GM18909 (cell line): ENCODE measurements around the gene GADD45B.
A peak's percentile ranks its signal among the peaks of the same experiment; 100 is the strongest.
"Not testable (repeated sequence)": the region's sequence is repeated elsewhere in the genome, so short reads cannot be mapped to it uniquely, and the experiment has no call there.

Source experiments
- ATAC-seq: cut with Tn5 transposase; IDR thresholded peaks from one replicate; pipeline ENCODE4 v1.9.1; 2021; ENCODE audit warnings: mild to moderate bottlenecking; ENCODE audit not compliant: unreplicated experiment, poor library complexity

The GADD45B gene

GRCh38 chr19:2484178-2484937 is 8.4 kb downstream of the GADD45B start:
- no peak for ATAC-seq

- ATAC-seq: no peak
Observed at GRCh38 chr19:2485428-2485827, 9.5 kb downstream of the GADD45B start.

- no peak for ATAC-seq
Observed at GRCh38 chr19:2487090-2487489, 11.2 kb downstream of the GADD45B start.

- ATAC-seq: no peak
Observed at GRCh38 chr19:2487842-2488241, 11.9 kb downstream of the GADD45B start.

GRCh38 chr19:2488405-2488941 is 12.5 kb downstream of the GADD45B start:
- ATAC-seq: no peak

GRCh38 chr19:2488942-2489731 is 13.2 kb downstream of the GADD45B start:
- ATAC-seq: no peak

GRCh38 chr19:2490659-2491058 is 14.7 kb downstream of the GADD45B start:
- no peak for ATAC-seq

GRCh38 chr19:2491130-2491801 is 15.3 kb downstream of the GADD45B start:
- no peak for ATAC-seq

GRCh38 chr19:2492870-2493269 is 16.9 kb downstream of the GADD45B start:
- ATAC-seq: no peak

- not testable (repeated sequence) for ATAC-seq
Observed at GRCh38 chr19:2493448-2493847, 17.5 kb downstream of the GADD45B start.

- no peak for ATAC-seq
Observed at GRCh38 chr19:2494084-2494446, 18.1 kb downstream of the GADD45B start.

- ATAC-seq: peak; percentile 59
Observed at GRCh38 chr19:2494447-2495129, 18.7 kb downstream of the GADD45B start.

GRCh38 chr19:2495130-2495641 is 19.3 kb downstream of the GADD45B start:
- no peak for ATAC-seq

- ATAC-seq: no peak
Observed at GRCh38 chr19:2495651-2496316, 19.9 kb downstream of the GADD45B start.

GRCh38 chr19:2497186-2497585 is 21.3 kb downstream of the GADD45B start:
- ATAC-seq: no peak

- ATAC-seq: no peak
Observed at GRCh38 chr19:2500156-2500555, 24.2 kb downstream of the GADD45B start.

GRCh38 chr19:2500841-2501261 is 24.9 kb downstream of the GADD45B start:
- no peak for ATAC-seq

GRCh38 chr19:2503521-2504109 is 27.7 kb downstream of the GADD45B start:
- no peak for ATAC-seq

- ATAC-seq: not testable (repeated sequence)
Observed at GRCh38 chr19:2506656-2507055, 30.7 kb downstream of the GADD45B start.
